ENCODE results near the gene GRAMD1A.

Gene GRAMD1A

GRCh38 chr19:35054626-35055025 lies 54.5 kb downstream of the GRAMD1A start:
- Histone ChIP-seq H3K9ac (ENCODE audit: low read length) (no peak overlapping the region), H3K27me3 (ENCODE audit: control insufficient read depth in 1 of 2, insufficient read depth in 2 of 2, low read length in 2 of 2) (peaks cover 0 to 7% of the 10 kb centered on the region in 2 donors), H3K27ac (ENCODE audit: low read depth, low read length) (no peak overlapping the region), H3K9me3 (ENCODE audit: low read length) (no peaks in the 10 kb centered on the region), H3K4me3 (ENCODE audit: low read depth in 1 of 2, low read length in 2 of 2) (no peak overlapping the region), H3K4me1 (ENCODE audit: insufficient read depth, low read length) (no peaks in the 10 kb centered on the region), H3K36me3 (ENCODE audit: insufficient read depth, low read length) (no peaks in the 10 kb centered on the region)

DNA sequence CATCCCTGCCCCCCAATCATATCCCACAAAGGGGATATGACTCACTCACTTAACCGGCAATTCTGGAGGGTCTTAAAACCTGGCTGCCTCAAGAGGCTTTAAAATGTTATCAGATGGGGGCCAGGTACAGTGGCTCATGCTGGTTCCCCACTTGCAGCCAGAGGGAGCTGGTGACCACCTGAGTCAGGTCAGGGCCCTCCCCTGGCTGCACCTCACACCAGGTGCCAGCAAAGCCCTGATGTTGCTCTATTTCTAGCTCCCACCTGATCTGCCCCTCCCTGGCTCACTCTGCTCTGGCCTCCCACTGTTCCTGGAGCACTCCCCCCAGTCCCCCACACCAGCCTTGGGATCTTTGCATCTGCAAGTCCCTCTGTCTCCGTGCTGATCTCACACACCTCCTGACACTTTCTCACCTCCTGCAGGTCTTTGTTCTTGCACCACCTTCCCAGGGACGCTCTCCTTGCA lies 55.6 kb downstream of the GRAMD1A start:
- H3K9me3 ChIP-seq (ENCODE audit: low read length), result no peaks in the 10 kb centered on the region
- H3K4me3 ChIP-seq (ENCODE audit: low read depth in 1 of 2, low read length in 2 of 2), result no peak overlapping the region
- H3K27me3 ChIP-seq (ENCODE audit: control insufficient read depth in 1 of 2, insufficient read depth in 2 of 2, low read length in 2 of 2), result peaks cover 0 to 7% of the 10 kb centered on the region in 2 donors
- no peak overlapping the region for H3K9ac ChIP-seq (ENCODE audit: low read length)
- H3K27ac ChIP-seq (ENCODE audit: low read depth, low read length), result no peak overlapping the region
- H3K4me1 ChIP-seq (ENCODE audit: insufficient read depth, low read length), result no peaks in the 10 kb centered on the region
- no peaks in the 10 kb centered on the region for H3K36me3 ChIP-seq (ENCODE audit: insufficient read depth, low read length)

DNA sequence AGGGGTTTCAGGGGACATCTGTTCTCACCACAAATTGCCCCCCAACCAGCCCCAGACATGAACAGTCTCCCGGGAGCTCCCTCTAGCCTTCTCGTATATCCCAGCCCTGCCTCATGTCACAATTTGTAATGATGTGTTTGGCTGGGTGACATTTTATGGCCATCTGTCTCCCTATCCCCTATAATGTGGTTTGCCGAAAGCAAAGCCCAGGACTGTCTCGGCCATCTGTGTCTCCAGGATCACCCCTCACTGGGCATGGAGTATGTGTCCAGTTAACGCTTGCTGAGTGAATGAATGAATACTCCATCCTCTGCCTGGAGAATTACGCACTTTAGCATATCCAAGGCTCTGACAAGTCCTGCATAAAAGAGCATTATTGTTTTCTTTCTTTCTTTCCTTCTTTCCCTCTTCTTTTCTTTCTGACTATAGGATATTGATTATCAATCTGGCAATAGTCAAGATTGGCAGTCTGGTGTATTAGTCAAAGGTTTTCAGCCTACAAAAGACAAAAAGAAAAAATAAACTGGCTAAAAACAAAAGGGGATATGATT lies 56.5 kb downstream of the GRAMD1A start:
- H3K4me1 ChIP-seq (ENCODE audit: insufficient read depth, low read length), result no peaks in the 10 kb centered on the region
- no peaks in the 10 kb centered on the region for H3K9me3 ChIP-seq (ENCODE audit: low read length)
- no peak overlapping the region for H3K27ac ChIP-seq (ENCODE audit: low read depth, low read length)
- no peak overlapping the region for H3K4me3 ChIP-seq (ENCODE audit: low read depth in 1 of 2, low read length in 2 of 2)
- H3K36me3 ChIP-seq (ENCODE audit: insufficient read depth, low read length), result no peaks in the 10 kb centered on the region
- H3K27me3 ChIP-seq (ENCODE audit: control insufficient read depth in 1 of 2, insufficient read depth in 2 of 2, low read length in 2 of 2), result peaks cover 0 to 7% of the 10 kb centered on the region in 2 donors
- H3K9ac ChIP-seq (ENCODE audit: low read length), result no peak overlapping the region

DNA sequence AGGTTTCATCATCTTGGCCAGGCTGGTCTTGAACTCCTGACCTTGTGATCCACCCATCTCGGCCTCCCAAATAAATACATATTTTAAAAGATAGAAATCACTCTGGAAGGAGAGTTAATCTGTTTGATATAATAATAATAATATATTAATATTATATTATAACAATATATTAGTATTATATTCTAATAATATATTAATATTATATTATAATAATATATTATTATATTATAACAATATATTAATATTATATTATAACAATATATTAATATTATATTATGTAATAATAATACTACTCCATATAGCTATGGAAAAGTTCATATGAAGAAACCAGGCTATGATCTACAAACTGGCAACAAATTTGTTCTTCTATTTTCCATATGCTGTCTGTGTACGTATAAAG lies 58.2 kb downstream of the GRAMD1A start:
- no peak overlapping the region for H3K27ac ChIP-seq (ENCODE audit: low read depth, low read length)
- H3K9ac ChIP-seq (ENCODE audit: low read length), result no peak overlapping the region
- peaks cover 0 to 7% of the 10 kb centered on the region in 2 donors for H3K27me3 ChIP-seq (ENCODE audit: control insufficient read depth in 1 of 2, insufficient read depth in 2 of 2, low read length in 2 of 2)
- no peak overlapping the region for H3K4me3 ChIP-seq (ENCODE audit: low read depth in 1 of 2, low read length in 2 of 2)
- no peaks in the 10 kb centered on the region for H3K36me3 ChIP-seq (ENCODE audit: insufficient read depth, low read length)
- no peaks in the 10 kb centered on the region for H3K9me3 ChIP-seq (ENCODE audit: low read length)
- H3K4me1 ChIP-seq (ENCODE audit: insufficient read depth, low read length), result no peaks in the 10 kb centered on the region

GRCh38 chr19:35059006-35059798 lies 59.1 kb downstream of the GRAMD1A start:
- Histone ChIP-seq H3K36me3 (ENCODE audit: insufficient read depth, low read length) (no peaks in the 10 kb centered on the region), H3K4me1 (ENCODE audit: insufficient read depth, low read length) (no peaks in the 10 kb centered on the region), H3K9ac (ENCODE audit: low read length) (no peak overlapping the region), H3K27me3 (ENCODE audit: control insufficient read depth in 1 of 2, insufficient read depth in 2 of 2, low read length in 2 of 2) (peaks cover 0 to 7% of the 10 kb centered on the region in 2 donors), H3K4me3 (ENCODE audit: low read depth in 1 of 2, low read length in 2 of 2) (no peak overlapping the region), H3K9me3 (ENCODE audit: low read length) (no peaks in the 10 kb centered on the region), H3K27ac (ENCODE audit: low read depth, low read length) (no peak overlapping the region)

DNA sequence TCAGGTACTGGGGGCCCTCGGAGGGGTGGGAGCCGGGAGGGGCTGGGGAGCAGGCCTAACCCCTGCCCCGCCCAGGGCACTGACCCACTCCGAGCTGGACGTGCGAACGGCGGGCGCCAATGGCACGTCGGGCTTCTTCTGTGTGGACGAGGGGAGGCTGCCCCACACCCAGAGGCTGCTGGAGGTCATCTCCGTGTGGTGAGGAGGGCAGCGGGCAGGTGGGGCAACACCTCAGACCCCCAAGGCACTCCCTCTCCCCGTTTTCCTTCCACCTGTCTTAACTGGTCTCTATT lies 59.6 kb downstream of the GRAMD1A start:
- H3K27me3 ChIP-seq (ENCODE audit: control insufficient read depth in 1 of 2, insufficient read depth in 2 of 2, low read length in 2 of 2), result peaks cover 0 to 7% of the 10 kb centered on the region in 2 donors
- no peak overlapping the region for H3K4me3 ChIP-seq (ENCODE audit: low read depth in 1 of 2, low read length in 2 of 2)
- no peaks in the 10 kb centered on the region for H3K9me3 ChIP-seq (ENCODE audit: low read length)
- no peaks in the 10 kb centered on the region for H3K36me3 ChIP-seq (ENCODE audit: insufficient read depth, low read length)
- no peaks in the 10 kb centered on the region for H3K4me1 ChIP-seq (ENCODE audit: insufficient read depth, low read length)
- H3K27ac ChIP-seq (ENCODE audit: low read depth, low read length), result no peak overlapping the region
- no peak overlapping the region for H3K9ac ChIP-seq (ENCODE audit: low read length)

GRCh38 chr19:35060160-35060855 lies 60.2 kb downstream of the GRAMD1A start:
- Histone ChIP-seq H3K27ac (ENCODE audit: low read depth, low read length) (no peak overlapping the region), H3K4me1 (ENCODE audit: insufficient read depth, low read length) (no peaks in the 10 kb centered on the region), H3K4me3 (ENCODE audit: low read depth in 1 of 2, low read length in 2 of 2) (no peak overlapping the region), H3K9me3 (ENCODE audit: low read length) (no peaks in the 10 kb centered on the region), H3K36me3 (ENCODE audit: insufficient read depth, low read length) (no peaks in the 10 kb centered on the region), H3K27me3 (ENCODE audit: control insufficient read depth in 1 of 2, insufficient read depth in 2 of 2, low read length in 2 of 2) (peaks cover 0 to 4% of the 10 kb centered on the region in 2 donors), H3K9ac (ENCODE audit: low read length) (no peak overlapping the region)

DNA sequence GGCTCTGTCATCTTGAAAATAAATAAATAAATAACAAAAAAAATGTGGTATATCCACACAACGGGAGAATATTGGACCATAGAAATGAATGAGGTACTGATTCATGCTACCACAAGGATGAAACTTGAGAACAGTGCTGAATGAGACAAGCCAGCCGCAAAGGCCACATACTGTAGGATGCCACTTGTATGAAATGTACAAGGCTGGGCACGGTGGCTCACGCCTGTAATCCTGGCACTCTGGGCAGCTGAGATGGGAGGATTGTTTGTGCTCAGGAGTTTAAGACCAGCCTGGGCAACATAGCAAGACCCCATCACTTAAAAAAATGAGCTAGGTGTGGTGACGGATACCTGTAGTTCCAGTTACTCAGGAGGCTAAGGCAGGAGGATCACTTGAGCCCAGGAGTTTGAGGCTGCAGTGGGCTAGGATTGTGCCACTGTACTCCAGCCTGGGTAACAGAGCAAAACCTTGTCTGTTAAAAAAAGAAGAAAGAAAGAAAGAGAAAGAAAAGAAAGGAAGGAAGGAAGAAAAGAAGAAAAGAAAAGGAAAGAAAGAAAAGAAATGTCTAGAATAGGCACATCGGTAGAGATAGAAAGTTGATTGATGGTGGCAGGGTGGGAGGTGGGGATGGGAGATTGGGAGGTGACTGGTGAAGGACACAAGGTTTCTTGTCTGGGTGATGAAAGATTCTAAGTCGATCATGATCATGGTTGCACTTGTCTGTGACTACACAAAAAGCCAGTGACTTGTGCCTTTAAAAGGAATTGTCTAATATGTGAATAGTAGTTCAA lies 61.7 kb downstream of the GRAMD1A start:
- Histone ChIP-seq H3K27ac (ENCODE audit: low read depth, low read length) (no peak overlapping the region), H3K9ac (ENCODE audit: low read length) (no peak overlapping the region), H3K27me3 (ENCODE audit: control insufficient read depth in 1 of 2, insufficient read depth in 2 of 2, low read length in 2 of 2) (no peaks in the 10 kb centered on the region), H3K4me1 (ENCODE audit: insufficient read depth, low read length) (no peaks in the 10 kb centered on the region), H3K4me3 (ENCODE audit: low read depth in 1 of 2, low read length in 2 of 2) (no peak overlapping the region), H3K36me3 (ENCODE audit: insufficient read depth, low read length) (no peaks in the 10 kb centered on the region), H3K9me3 (ENCODE audit: low read length) (no peaks in the 10 kb centered on the region)

GRCh38 chr19:35062942-35063341 lies 62.8 kb downstream of the GRAMD1A start:
- no peaks in the 10 kb centered on the region for H3K36me3 ChIP-seq (ENCODE audit: insufficient read depth, low read length)
- H3K4me1 ChIP-seq (ENCODE audit: insufficient read depth, low read length), result no peaks in the 10 kb centered on the region
- no peaks in the 10 kb centered on the region for H3K27me3 ChIP-seq (ENCODE audit: control insufficient read depth in 1 of 2, insufficient read depth in 2 of 2, low read length in 2 of 2)
- no peak overlapping the region for H3K9ac ChIP-seq (ENCODE audit: low read length)
- H3K4me3 ChIP-seq (ENCODE audit: low read depth in 1 of 2, low read length in 2 of 2), result no peak overlapping the region
- H3K27ac ChIP-seq (ENCODE audit: low read depth, low read length), result no peak overlapping the region
- H3K9me3 ChIP-seq (ENCODE audit: low read length), result no peaks in the 10 kb centered on the region

DNA sequence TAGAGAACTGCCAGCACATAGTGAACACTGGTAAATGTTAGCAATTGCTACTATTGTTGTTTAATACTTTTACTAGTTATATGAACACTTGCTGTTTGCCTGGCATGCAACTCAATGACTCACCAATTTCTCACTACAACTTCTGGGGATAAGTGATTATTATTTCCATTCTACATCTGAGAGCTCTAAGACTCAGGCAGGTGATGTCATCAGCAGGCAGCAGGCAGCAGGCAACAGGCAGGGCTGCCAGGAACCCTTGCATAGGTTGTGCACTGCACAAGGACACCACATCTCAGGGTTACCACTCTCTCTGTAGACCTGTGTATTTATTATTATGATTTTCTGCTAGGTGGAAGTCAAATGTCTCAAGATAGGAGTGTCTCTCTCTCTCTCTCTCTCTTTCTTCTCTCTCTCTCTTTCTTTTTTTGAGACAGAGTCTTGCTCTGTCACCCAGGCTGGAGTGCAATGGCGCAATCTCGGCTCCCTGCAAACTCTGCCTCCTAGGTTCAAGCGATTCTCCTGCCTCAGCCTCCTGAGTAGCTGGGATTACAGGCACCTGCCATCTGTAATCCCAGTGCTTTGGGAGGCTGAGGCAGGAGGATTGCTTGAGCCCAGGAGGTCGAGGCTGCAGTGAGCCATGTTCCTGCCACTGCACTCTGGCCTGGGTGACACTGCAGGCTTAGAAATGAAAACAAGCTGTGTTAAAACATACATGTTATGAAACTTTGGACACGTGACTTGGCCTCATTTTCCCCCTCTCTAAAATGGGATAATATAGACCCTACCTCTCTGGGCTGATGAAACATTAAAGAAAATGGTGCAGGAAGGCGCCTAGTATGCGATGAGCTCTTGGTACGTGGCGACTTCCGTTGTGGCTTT lies 64.1 kb downstream of the GRAMD1A start:
- no peak overlapping the region for H3K9ac ChIP-seq (ENCODE audit: low read length)
- no peak overlapping the region for H3K27ac ChIP-seq (ENCODE audit: low read depth, low read length)
- no peaks in the 10 kb centered on the region for H3K36me3 ChIP-seq (ENCODE audit: insufficient read depth, low read length)
- H3K4me3 ChIP-seq (ENCODE audit: low read depth in 1 of 2, low read length in 2 of 2), result no peak overlapping the region
- H3K9me3 ChIP-seq (ENCODE audit: low read length), result no peaks in the 10 kb centered on the region
- H3K27me3 ChIP-seq (ENCODE audit: control insufficient read depth in 1 of 2, insufficient read depth in 2 of 2, low read length in 2 of 2), result no peaks in the 10 kb centered on the region
- no peaks in the 10 kb centered on the region for H3K4me1 ChIP-seq (ENCODE audit: insufficient read depth, low read length)
